Measurements from ENCODE around the gene WNT9B.

The WNT9B gene, protein sequence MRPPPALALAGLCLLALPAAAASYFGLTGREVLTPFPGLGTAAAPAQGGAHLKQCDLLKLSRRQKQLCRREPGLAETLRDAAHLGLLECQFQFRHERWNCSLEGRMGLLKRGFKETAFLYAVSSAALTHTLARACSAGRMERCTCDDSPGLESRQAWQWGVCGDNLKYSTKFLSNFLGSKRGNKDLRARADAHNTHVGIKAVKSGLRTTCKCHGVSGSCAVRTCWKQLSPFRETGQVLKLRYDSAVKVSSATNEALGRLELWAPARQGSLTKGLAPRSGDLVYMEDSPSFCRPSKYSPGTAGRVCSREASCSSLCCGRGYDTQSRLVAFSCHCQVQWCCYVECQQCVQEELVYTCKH

DNA sequence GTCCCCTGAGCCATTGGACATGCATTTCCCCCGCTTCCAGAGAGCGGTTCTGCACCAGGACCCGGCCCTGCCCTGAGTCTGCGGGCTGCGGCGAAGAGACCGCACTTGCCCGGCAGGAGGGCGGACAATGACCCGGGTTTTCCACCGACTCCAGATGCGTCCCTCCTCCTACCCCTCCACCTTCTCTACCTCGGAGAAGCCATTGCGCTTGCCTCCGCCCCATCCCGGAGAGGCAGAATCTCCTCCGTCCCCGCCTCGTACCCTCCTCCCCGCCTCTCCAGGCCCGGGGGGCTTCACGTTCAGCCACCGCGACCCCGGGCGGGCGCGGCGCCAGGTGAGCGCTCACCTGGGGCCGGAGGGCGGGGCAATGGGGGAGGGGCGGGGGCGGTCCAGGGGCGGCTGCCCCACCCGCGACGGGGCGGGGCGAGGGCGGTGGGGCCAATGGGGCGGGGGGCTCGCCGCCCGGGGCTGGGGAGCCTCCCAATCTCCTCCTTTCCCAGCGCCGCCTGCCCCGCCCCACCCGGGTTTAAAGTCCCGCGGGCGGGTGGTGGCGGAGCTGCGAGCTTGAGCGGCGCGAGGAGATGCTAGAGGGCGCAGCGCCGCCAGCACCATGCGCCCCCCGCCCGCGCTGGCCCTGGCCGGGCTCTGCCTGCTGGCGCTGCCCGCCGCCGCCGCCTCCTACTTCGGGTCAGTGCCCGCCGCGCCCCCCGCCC is at the start of gene WNT9B:
TSS of gene WNT9B (plus strand) at position 555 of the 713 bp plus-strand sequence. CDS start at position 611, 56 bp downstream.
- DNase-seq (ENCODE audit: low read depth): no peak

DNA sequence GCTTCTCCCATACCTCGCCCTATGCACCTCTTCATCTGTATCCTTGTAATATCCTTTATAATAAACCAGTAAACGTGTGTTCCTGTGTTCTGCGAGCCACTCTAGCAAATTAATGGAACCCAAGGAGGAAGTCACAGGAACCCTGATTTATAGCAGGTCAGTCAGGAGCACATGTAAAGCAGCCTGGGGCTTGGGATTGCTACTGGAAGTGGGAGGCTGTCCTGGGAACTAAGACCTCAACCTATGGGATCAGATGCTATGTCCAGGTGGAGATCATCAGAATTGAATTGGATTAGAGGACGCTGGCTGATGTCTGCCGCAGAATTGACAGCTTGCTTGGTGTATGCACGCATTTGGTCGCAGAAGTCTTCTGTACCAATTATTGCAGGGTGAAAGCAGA is 48.6 kb upstream of the WNT9B start:
- DNase-seq (ENCODE audit: low read depth): no peak

DNA sequence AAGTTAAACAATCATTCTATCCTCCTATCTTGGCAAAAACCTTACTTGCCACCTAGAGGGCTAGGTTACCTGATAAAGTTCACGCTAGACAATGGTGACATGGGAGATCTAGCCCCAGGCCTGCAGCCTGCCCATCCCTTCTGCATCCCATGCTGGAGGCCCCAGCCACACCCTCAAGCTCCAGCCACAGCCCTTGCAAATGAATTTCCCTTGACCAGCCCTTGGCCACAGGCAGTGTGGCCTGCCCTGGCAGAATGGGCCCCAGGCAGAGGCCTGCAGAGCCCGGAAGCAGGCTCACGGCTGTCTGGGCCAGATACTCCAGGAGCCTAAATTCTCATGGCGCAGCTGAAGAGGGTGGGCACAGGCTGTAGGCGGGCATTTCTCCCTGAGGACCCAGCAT is 47.8 kb upstream of the WNT9B start:
- no peak for DNase-seq (ENCODE audit: low read depth)

DNA sequence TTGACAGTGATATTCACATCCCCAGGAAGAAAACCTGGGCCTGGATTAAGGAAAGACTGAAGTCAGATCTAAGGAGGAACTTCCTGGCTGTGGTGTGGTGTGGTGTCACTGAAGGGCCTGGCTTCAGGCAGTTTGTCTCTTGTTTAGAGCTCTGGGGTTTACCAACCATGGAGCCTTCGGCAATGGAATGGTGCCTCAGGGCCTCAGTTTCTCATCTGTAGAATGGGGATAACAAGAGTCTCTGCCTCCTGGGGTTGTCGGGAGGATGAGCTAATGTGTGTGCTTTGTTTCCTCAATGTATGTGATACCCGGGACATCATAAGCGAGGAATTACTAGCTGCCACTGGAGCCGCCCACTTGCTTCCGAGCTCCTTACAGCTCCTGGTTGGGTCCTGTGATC is 45.6 kb upstream of the WNT9B start:
- no peak for DNase-seq (ENCODE audit: low read depth)

DNA sequence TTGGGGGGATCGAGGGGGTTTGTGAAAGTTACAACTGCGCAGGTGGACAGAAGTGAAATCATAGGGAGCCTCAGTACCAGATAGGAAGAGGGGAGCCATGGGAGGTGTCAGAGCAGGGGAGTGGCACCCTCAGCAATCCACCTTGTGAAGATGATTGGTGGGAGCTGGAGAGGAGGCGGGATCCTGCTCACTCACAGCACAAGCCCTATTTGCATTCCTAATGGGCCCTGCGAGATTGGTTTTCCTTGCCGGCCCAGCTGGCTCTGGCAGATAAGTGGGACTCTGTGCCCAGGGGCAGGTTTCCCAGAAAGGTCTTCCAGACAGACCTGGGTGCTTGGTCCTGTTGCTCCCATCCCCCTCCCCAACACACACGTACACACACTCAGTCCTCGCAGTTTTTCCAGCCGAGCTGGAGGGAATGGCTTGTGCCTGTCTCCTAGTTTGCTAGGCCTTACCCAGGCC is 42.2 kb upstream of the WNT9B start:
- DNase-seq (ENCODE audit: low read depth): no peak

DNA sequence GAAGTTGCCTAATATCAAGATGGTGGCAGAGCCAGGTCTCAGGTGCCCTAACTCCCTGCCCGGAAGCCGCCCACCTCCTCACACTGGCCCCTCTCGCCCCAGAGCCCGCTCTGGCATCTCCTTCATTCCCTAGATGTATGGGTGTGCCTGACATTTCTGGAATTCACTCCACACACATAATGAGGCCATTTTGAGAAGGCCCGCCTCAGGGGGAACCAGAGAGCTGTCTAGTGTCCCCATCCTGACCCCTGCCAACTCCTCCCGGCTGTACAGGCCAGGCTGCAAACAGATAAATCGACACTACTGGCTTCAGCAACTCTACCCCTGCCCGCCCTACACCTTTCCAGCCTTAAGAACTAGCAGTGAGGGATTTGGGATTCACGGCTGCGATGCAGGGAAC is 40.5 kb upstream of the WNT9B start:
- no peak for DNase-seq (ENCODE audit: low read depth)

DNA sequence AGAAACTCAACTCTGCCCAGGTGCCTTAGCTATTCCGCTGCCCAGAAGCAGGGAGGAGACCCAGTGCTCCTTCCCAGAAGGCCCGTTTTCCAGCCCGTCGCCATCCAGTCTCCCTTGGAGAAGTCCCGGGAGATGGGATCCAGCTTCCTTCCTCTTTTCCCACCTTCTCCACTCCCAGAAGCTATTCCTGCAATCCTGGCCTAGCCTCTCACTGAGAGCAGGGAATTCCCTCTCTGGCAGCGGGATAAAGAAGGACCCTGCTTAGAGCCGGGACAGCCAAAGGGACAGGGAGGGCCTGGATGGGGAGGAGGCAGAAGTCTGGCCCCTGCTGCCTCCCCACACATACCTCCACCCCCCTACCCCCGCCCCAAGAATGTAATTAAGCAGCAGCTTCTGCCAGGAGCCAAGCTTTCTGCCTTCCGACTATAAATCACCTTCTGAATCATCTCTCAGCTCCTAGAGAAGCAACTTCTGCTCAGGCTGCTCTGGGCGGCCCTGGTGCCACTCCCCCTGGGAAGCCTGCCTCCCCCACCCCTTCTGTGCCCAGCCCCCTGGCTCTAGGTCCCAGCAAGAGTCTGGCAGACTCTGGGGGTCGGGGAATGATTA is 39.3 kb upstream of the WNT9B start:
- peak; percentile 52 for DNase-seq (ENCODE audit: low read depth)

DNA sequence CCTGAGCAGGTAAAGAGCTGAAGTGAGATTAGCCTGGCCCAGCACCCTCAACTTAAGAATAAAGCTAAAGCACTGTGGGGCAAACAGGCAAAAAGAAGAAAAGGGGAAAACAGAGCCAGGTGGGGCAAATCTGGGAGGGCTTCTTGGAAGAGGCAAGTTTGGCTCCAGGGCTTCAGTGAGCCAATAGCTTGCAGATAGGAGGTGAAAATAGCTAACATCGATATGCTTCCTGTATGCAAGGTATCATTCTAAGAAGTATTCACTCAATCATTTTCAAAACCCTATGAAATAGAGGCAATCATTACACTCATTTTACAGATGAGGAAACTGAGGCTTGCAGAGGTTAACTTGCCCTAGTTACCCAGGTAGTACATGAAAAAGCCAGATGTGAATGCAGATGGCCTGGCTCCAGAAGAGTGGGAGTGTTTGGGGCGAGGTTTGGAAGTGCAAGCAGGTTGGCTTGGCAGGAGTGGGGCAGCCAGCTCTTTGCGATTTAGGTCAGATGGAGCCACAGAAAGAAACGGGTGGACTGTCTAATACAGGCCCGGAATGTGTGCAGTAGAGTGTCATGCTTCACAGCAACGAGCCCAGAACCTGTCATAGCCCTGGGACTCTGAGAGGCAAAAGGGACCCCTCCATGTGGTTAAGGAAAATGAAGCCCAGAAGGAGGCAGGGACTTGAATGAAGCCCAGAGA is 38.6 kb upstream of the WNT9B start:
- DNase-seq (ENCODE audit: low read depth): no peak

DNA sequence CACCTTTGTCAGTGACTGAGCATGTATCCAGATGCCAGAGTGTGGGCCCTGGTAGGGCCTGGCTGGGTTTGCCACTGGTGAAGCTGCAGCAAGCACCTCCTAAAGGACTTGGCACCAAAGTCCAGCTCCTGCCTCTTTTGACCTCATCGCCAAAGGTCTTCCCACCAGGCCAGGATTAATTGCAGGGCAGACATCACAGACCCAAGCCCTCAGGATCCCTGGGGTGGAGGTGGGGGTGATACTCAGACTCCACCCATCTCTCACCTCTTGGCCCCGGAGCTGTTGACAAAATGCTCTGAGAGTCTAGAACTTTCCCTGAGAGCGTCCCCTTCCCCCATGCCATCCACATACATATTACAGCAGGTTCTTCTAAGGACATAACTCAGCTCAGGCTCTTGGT is 37.5 kb upstream of the WNT9B start:
- no peak for DNase-seq (ENCODE audit: low read depth)

DNA sequence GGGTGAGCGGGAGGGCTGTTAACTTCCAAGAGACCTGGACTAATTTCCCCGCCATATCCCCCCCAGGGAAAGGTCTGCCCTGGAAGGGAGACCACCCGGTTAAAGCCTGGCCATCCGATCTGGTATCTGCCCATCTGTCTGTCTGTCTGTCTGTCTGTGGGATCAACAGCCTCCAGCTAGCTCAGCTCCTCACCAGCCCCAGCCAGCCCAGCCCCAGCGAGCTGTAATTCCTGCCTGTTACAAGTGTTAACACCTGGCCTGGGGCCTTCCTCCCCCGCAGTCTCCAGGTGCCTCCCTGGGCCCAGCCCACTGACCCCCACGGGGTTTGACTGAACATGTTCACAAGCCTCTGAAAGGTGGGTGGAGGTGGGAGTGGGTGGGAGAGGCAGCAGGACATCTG is 36.9 kb upstream of the WNT9B start:
- no peak for DNase-seq (ENCODE audit: low read depth)

DNA sequence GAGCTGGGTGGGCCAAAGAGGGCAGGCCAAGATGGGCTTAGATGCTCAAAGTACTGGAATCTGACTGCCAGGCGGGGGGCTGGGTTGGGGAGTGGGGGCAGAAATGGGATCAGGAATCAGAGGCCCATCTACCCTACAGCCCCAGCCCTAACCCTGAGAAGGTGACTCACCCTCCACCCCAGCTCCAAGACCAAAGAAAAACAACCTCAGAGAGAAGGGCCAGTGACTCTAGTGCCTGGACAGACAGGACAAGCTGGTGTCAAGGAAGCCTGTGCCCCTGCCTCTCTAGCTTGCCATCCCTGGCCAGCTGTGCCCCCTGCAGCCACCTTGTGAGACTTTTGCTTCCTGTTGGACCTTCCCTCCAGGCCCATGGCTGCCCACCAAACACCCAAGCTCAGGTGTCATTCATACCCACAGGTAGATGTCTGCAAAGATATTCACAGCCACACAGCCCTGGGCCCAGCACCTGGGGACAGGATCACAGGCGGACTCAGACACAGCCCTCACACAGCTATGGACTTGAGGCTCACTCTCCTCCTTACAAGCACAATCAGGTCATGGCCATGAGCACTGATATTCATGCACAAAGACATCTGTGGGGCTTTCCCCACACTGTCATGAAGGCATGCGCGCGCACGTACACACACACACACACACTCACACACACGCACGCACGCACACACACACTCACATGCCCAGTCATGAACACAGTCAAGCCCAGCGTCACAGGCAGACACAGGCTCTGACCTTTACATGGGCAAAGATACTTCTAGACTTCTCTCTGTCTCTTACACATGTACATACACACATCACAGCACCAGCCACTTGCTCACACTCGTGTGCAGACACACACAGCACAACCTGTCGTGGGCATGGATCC is 35.7 kb upstream of the WNT9B start:
- no peak for DNase-seq (ENCODE audit: low read depth)

DNA sequence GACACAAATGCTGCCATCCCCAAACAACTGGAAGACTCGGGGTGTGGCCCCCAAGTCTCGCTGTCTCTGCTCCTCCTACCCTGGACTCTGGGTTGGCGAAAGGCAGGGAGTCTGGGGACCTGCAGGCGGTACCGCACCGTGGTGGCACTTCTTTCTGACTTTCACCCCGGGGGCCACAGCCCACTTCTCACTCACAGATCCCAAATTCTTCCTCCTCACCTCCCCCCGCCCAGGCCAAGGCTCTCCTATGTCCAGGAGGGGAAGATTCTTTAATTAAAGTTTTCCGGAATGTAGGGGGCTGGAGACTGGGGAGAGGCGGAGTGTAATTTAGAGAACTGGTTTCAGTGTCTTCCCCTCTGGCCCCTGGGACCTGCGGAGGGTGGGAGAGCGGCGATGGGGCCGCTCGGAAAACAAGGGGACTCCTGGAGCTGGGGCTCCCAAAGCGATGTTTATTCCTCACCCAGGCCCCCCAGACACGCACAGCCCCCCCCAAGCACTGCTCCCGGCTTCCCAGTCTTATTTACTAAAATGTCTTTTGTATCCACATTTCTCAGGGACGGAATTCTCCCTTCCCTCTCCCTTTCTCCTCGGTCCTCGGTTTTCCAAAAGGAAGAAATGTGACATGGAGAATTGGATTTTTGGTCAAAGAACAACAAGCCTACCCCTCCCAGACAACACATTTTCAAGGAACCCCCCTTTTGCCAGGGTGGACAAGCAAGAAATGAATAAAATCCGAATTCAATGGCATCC is 34.1 kb upstream of the WNT9B start:
- no peak for DNase-seq (ENCODE audit: low read depth)

DNA sequence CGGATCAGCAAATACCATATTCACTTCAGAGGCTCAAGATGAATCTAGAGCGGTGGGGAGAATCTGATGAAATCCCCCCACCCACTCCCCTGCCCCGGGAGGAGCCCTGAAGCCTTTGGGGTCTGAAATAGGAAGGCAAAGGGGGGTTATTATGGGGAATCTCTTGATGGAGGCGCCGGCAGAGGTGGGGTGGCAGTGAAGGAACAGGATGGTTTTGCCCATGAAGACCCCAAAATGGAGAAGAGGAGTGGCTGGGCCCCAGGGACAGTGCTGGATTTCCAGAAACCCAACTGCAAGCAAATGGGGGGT is 33.5 kb upstream of the WNT9B start:
- DNase-seq (ENCODE audit: low read depth): no peak

DNA sequence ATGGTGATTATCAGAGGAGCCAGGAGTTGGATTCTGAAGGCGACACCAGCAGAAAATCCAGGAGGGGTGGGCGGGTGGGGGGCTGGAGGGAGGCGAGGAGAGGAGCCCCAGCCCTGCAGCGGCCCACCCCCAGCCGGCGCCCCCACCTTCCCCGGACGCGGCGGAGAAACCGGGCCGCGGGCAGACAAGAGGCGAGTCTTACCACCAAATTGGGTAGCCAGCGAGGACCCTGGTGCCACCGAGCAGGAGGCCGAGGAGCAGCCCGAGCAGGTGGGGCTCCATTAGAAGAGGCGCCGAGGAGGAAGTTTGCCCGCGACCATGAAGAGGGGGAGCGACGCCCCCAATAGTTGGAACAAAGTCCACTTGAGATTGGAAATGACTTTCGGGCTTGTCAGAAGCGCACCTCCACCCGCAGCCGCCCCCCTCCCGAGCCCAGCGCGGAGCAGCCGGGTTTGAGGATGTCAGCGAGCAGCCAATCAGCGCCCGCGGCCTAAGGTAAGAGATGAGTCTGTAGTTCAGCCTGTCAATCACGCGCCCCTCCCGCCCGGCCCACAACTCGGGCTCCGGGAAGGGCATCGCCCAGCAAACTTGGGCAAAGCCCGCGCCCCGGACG is 33.0 kb upstream of the WNT9B start, which contains the start of gene WNT3:
TSS of gene WNT3 (minus strand) at position 377 of the 613 bp plus-strand sequence. CDS start at position 282, 95 bp downstream.
- no peak for DNase-seq (ENCODE audit: low read depth)

DNA sequence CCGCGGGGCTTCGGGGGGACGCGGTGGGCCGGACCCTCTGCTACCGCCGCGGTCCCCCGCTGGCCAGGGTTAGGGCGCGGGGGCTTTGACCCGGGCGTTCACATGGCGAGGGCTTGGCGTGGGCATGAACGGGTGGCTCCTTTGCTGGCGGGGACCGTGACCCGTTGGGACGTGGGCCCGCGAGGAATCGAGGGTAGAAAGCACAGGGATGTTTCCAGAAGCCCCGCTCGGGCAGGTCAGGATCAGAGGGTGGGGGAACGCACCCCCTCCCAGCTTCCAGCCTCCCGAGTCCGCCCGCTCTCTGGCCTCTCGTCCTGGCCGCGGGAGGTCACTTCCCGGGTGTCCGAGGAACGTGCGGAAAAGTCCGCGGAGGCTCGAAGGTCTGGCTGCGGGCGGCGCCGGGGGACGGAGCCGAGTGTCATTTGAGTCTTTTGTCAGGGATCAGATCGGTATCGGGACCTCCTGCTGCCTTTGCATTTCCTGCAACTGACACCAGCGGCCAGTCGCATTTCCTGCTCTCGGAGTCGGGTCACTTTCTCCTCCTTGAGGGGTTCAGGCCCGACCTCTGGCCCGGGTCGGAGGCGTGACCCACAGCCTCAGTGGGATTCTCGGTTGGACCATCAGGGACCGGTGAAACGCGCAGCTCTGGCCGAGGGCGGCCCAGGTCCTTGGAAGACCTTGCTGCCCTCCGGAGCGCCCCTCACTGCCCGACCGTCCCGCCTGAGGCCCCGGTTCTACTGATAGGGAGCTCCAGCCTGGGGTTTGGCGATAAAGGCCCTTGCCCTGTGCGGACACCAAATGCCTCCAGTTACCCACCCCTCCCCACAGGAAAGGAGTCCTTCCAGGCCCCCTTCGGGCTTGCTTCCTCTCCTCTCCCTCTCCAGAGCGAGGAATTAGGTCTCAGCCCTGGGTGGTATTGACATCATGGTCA is 32.2 kb upstream of the WNT9B start:
- no peak for DNase-seq (ENCODE audit: low read depth)

DNA sequence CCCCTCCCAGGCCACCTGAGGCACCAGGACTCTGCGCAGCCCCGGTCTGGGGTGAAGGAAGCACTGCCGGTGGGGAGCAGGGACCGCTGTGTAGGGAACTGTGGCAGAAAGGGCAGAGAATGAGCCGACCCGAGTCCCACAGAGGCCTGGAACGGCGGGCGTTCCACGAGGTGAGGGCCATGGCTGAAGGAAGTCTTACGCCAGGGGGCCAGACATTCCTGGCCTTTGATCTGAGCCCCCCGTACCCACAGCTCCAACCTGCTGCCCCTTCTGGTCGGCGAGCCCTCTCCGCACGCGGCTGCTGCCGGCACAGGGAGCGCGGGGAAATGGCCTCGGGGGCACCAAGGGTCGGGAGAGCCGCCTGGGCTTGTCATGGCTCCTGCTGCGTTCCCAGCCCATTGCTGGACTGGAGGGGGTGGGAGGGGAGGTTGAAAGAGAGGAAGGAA is 31.5 kb upstream of the WNT9B start:
- no peak for DNase-seq (ENCODE audit: low read depth)

DNA sequence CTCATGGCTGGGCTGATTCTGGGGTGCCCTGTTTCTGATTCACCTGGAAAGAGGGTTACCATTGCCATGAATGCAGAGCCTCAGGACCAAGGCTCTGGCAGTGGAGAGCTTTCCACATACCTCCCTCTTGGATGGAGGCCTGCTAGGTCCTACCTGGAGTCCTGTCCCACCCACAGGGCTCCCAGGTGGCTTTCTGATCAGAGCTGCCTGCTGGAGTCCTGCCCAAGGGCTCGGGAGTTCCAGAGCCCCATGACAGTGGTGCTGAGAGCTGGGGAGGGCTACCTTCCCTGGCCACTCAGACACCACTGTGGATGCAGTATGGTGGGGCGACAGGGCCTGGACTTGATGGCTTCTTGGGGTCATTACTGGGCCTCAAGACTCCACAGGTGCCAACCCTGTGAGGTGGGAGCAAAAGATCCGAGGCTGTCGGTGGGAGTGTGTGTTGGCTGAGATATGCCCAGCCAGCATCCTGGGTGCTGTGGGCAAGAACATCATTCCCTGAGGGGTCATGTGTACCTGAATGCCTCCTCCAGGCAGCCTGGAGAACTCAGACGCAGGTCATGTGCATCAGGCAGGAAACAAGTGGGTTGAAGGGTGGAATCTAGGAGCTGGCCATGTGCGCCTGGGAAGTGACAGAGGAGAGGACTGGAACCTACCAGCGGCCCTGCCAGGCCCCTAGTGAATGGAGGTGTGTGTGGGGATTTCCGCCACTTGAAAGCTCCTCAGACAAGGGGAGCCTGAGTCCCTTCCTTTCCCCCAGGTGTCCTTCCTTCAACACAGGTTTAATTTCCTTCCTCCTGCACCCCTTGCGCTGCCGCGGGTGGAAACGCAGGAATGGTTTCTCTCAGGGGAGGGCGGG is 30.6 kb upstream of the WNT9B start:
- no peak for DNase-seq (ENCODE audit: low read depth)
